Activated naive CD8-positive, alpha-beta T cell treated with anti-CD3 and anti-CD28 coated beads, Interleukin-2, amount 50 U/mL, for 24 hours (primary cell): Measurements from ENCODE around the gene CSNK1G2.

Source experiments
- ATAC-seq: fragments of 150-1000 bp; cut with Tn5 transposase; one replicate; pipeline ENCODE4 v1.10.0; 2021
- DNase-seq: peaks from one replicate; pipeline ENCODE4 v3.0.0; 2021
- H3K27ac Mint-ChIP-seq: one replicate; pipeline ENCODE4 v1.8.0; 2021; ENCODE audit warnings: mild to moderate bottlenecking, mixed read lengths
- H3K27me3 Mint-ChIP-seq: one replicate; pipeline ENCODE4 v1.8.0; 2021; ENCODE audit warnings: mixed read lengths
- H3K36me3 Mint-ChIP-seq: one replicate; pipeline ENCODE4 v1.8.0; 2021; ENCODE audit warnings: low read depth, mixed read lengths
- H3K4me1 Mint-ChIP-seq: one replicate; pipeline ENCODE4 v1.8.0; 2021; ENCODE audit warnings: mixed read lengths
- H3K4me3 Mint-ChIP-seq: one replicate; pipeline ENCODE4 v1.8.0; 2021; ENCODE audit warnings: mild to moderate bottlenecking, moderate library complexity, mixed read lengths
- H3K9me3 Mint-ChIP-seq: one replicate; pipeline ENCODE4 v1.8.0; 2021; ENCODE audit warnings: mixed read lengths

The CSNK1G2 gene

DNA sequence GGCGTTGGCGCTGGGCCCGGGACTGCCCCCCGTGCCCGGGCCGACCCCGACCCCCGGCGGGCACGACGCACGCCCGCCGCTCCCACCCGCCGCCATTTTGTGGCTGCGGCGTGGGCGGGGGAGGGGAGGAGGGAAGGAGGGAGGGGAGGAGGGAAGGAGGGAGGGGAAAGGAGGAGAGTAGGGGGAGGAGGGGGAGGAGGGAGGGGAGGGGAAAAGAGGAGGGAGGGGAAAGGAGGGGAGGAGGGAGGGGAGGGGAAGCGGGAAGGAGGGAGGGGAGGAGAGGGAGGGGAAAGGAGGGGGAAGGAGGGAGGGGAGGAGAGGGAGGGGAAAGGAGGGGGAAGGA lies 74.6 kb downstream of the CSNK1G2 start, which contains the start of gene BTBD2:
TSS of gene BTBD2 (minus strand) at position 107 of the 343 bp plus-strand sequence. CDS start at position 96, 11 bp downstream.
- DNase-seq, result peak; percentile 65
- peaks cover 13% of the 10 kb centered on the region for H3K4me1 Mint-ChIP-seq

DNA sequence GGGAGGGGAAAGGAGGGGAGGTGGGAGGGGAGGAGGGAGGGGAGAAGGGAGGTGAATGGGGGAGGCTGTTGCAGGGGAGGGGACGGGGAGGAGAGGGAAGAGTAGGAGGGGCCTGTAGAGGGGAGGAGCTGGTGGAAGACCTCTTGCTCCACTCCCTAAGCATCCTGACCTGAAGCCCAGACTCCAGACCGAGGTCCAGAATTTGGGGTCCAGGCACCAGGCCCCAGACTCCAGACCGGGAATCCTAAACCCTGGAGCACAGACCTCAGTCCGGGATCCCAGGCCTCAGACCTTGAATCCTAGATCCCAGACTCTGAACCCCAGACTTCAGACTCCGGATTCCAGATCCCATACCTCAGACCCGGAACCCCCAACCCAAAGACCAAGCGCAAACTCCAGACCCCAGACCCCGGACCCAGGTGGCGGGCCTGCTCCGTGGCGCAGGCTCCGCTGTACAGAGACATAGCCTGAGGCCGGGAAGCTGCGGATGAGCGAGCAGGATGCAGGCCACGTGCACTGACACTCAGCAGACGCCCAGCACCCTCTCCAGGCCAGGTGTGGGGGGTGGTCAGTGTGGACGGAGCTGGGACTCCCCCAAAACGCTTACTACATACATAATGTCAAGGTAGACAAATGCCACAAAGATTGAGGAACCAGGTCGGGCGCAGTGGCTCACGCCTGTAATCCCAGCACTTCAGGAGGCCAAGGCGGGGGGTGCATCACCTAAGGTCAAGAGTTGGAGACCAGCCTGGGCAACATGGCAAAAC lies 75.3 kb downstream of the CSNK1G2 start:
- ATAC-seq (peak; percentile 42), DNase-seq (peak; percentile 63)
- H3K4me3 Mint-ChIP-seq, result peak overlapping the region; percentile 49
- H3K4me1 Mint-ChIP-seq, result peaks cover 13% of the 10 kb centered on the region
- H3K27ac Mint-ChIP-seq, result no peak overlapping the region
- no peaks in the 10 kb centered on the region for H3K36me3 Mint-ChIP-seq
- no peaks in the 10 kb centered on the region for H3K9me3 Mint-ChIP-seq
- no peaks in the 10 kb centered on the region for H3K27me3 Mint-ChIP-seq

More for the DNA sequence above, 74.6 kb downstream of the CSNK1G2 start, which contains the start of gene BTBD2:
- H3K27me3 Mint-ChIP-seq, result no peaks in the 10 kb centered on the region
- ATAC-seq, result no peak
- H3K27ac Mint-ChIP-seq, result no peak within 1 kb of the TSS
- H3K4me3 Mint-ChIP-seq, result peak within 1 kb of the TSS; percentile 66
- no peaks in the 10 kb centered on the region for H3K9me3 Mint-ChIP-seq
- no peaks in the 10 kb centered on the region for H3K36me3 Mint-ChIP-seq

- Mint-ChIP-seq H3K4me3 (no peak overlapping the region), H3K9me3 (no peaks in the 10 kb centered on the region), H3K4me1 (peaks cover 13% of the 10 kb centered on the region), H3K27me3 (no peaks in the 10 kb centered on the region), H3K36me3 (no peaks in the 10 kb centered on the region), H3K27ac (no peak overlapping the region)
- DNase-seq, result no peak
- no peak for ATAC-seq
Observed at GRCh38 chr19:2018752-2019151, 77.8 kb downstream of the CSNK1G2 start.

DNA sequence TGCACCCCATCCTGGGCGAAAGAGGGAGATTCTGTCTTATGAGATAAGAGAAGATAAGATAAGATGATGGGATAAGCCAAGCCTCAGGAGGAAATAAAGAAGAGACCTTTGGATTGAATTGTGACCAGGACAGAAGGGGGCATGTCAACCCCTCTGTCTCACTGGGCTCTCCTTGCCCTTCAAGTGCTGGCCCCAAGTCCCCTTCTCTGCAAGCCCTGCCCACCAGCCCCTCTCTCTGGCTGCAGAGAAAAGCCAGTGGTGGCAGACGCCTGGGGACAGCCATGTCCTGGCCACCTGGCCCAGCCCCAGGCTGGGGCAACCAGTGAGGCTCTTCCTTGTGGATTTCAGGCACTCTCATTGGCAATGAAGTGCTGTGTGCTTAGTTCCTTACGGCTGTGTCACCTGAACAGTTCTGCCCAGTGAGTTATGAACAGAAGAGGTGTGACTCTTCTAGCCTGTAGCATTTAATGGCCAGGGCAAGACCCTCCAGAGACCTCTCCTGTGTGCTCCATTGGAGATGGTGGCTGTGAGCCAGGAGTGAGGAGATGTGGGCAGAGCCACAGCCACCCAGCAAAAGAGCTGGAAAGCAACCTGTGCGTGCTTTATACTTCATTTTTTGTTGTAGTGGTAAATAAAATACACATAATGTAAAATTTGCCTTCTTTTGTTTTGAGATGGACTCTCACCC lies 80.6 kb downstream of the CSNK1G2 start:
- no peak overlapping the region for H3K27ac Mint-ChIP-seq
- H3K9me3 Mint-ChIP-seq, result no peaks in the 10 kb centered on the region
- no peaks in the 10 kb centered on the region for H3K27me3 Mint-ChIP-seq
- H3K4me3 Mint-ChIP-seq, result no peak overlapping the region
- no peak for ATAC-seq
- peaks cover 8% of the 10 kb centered on the region for H3K4me1 Mint-ChIP-seq
- peaks cover 2% of the 10 kb centered on the region for H3K36me3 Mint-ChIP-seq
- DNase-seq, result no peak

GRCh38 chr19:2022289-2022688 lies 81.3 kb downstream of the CSNK1G2 start:
- no peak overlapping the region for H3K4me3 Mint-ChIP-seq
- H3K27me3 Mint-ChIP-seq, result no peaks in the 10 kb centered on the region
- H3K4me1 Mint-ChIP-seq, result peaks cover 5% of the 10 kb centered on the region
- no peak overlapping the region for H3K27ac Mint-ChIP-seq
- H3K36me3 Mint-ChIP-seq, result peaks cover 2% of the 10 kb centered on the region
- no peaks in the 10 kb centered on the region for H3K9me3 Mint-ChIP-seq
- ATAC-seq (no peak), DNase-seq (no peak)

GRCh38 chr19:2026770-2027169 lies 85.8 kb downstream of the CSNK1G2 start:
- H3K27me3 Mint-ChIP-seq, result no peaks in the 10 kb centered on the region
- ATAC-seq, result no peak
- peaks cover under 1% of the 10 kb centered on the region for H3K4me1 Mint-ChIP-seq
- H3K36me3 Mint-ChIP-seq, result peaks cover 2% of the 10 kb centered on the region
- DNase-seq, result no peak
- no peaks in the 10 kb centered on the region for H3K9me3 Mint-ChIP-seq
- H3K4me3 Mint-ChIP-seq, result no peak overlapping the region
- H3K27ac Mint-ChIP-seq, result no peak overlapping the region

DNA sequence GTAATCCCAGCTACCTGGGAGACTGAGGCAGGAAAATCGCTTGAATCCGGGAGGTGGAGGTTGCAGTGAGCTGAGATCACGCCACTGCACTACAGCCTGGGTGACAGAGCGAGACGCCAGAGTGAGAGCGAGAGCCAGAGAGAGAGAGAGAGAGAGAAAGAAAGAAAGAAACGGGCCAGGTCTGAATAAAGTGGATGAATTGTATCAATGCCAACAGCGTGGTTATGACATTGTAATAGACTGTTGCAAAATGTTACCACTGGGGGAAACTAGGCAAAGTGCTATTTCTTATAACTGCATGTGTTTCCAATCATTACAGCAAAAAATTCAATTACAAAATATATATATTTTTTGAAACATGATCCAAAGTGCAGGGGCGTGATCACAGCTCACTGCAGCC lies 86.4 kb downstream of the CSNK1G2 start:
- Mint-ChIP-seq H3K27me3 (no peaks in the 10 kb centered on the region), H3K4me3 (no peak overlapping the region), H3K27ac (no peak overlapping the region), H3K4me1 (peaks cover 7% of the 10 kb centered on the region), H3K9me3 (no peaks in the 10 kb centered on the region), H3K36me3 (peaks cover 2% of the 10 kb centered on the region)
- no peak for DNase-seq
- no peak for ATAC-seq
